K562 (cell line): ENCODE results near the gene MYO16. TPM values are rescaled to one million over a fixed set of nuclear protein-coding genes. Genes with fewer than 3 reads are reported as not detected.

Experiments used
- ATAC-seq: fragments of 200-7000 bp; cut with Tn5 transposase; 3 replicates; pipeline ENCODE4 v1.9.1; 2020; ENCODE audit warnings: moderate library complexity
- BruUV-seq: library from RNA; stranded (reverse); fragments of 400-500 nt; replicated peaks from 2 replicates; lab custom pipeline; 2021; lab: Mats Ljungman, UMichigan
- CTCF ChIA-PET: fragments of 300-600 bp; formaldehyde crosslinking; extraction: SDS; loops from one replicate; lab custom pipeline; 2021; ENCODE audit warnings: low intra/inter-chr PET ratio; lab: Yijun Ruan, JAX
- POLR2A ChIA-PET: fragments of 300-600, 350-650 bp; sonication (Branson Sonifier 250); formaldehyde crosslinking; extraction: SDS; loops from one replicate; lab custom pipeline; 2021; ENCODE audit warnings: antibody characterized with exemption, inconsistent platforms; lab: Yijun Ruan, JAX
- DNase-seq, 4 experiments: peaks; one replicate each; pipeline versions ENCODE4 v3.0.0 to v3.0.0-alpha.2; 2011 to 2018; ENCODE audit warnings: low spot score in 3 of 4, mixed read lengths in 3 of 4; ENCODE audit errors: extremely low read depth in 1 of 4
- FAIRE-seq: peaks from 2 replicates; lab custom pipeline; 2011; peaks lifted over from hg19 to GRCh38; lab: Jason Lieb, UNC
- H2AFZ ChIP-seq: 2 replicates; pipeline ENCODE4 v1.6.0; 2011; ENCODE audit warnings: low read depth, low read length, control low read depth, inconsistent platforms
- H3K27ac ChIP-seq: fragments of 200-600 bp; 3 replicates; pipeline ENCODE4 v1.8.0; 2011; ENCODE audit warnings: low read depth, mild to moderate bottlenecking, control low read depth, inconsistent platforms, low read length, moderate library complexity, mixed read lengths; ENCODE audit errors: extremely low read depth
- H3K27me3 ChIP-seq, 2 experiments: fragments of 300-600 bp in 1 of 2; 2 replicates in 1 of 2; 3 replicates in 1 of 2; pipeline versions ENCODE4 v1.6.0 to v1.8.0; 2011; ENCODE audit warnings: inconsistent platforms in 2 of 2, low read length in 2 of 2, mild to moderate bottlenecking in 1 of 2, mixed read lengths in 1 of 2, moderate library complexity in 1 of 2; ENCODE audit not compliant: control insufficient read depth in 2 of 2, insufficient read depth in 2 of 2
- H3K36me3 ChIP-seq: fragments of 300-600 bp; 3 replicates; pipeline ENCODE4 v1.8.0; 2011; ENCODE audit warnings: mild to moderate bottlenecking, low read length, inconsistent platforms; ENCODE audit not compliant: control insufficient read depth, insufficient read depth
- H3K4me1 ChIP-seq, 2 experiments: fragments of 200-600 bp in 1 of 2; replicated peaks in 1 of 2; 2 replicates in 1 of 2; 3 replicates in 1 of 2; pipeline versions ENCODE4 v1.5.1 to v1.8.0; 2011; ENCODE audit warnings: inconsistent platforms in 2 of 2, low read length in 2 of 2, mild to moderate bottlenecking in 1 of 2, mixed read lengths in 1 of 2, moderate library complexity in 1 of 2; ENCODE audit not compliant: control insufficient read depth in 2 of 2, insufficient read depth in 2 of 2
- H3K4me2 ChIP-seq: 2 replicates; pipeline ENCODE4 v1.6.1; 2011; ENCODE audit warnings: low read length, control low read depth, inconsistent platforms, mixed read lengths; ENCODE audit not compliant: insufficient read depth
- H3K4me3 ChIP-seq: fragments of 200-600 bp; sonication (generic), shearing (Covaris generic); 2 replicates; pipeline ENCODE4 v1.5.1; 2016; ENCODE audit warnings: control low read depth, inconsistent platforms
- H3K79me2 ChIP-seq: fragments of 200-600 bp; 3 replicates; pipeline ENCODE4 v1.8.0; 2011; ENCODE audit warnings: low read length, inconsistent platforms; ENCODE audit not compliant: control insufficient read depth, insufficient read depth
- H3K9ac ChIP-seq, 2 experiments: 2 replicates each; pipeline versions ENCODE4 v1.6.0 to v1.6.1; 2011; ENCODE audit warnings: low read depth in 2 of 2, low read length in 2 of 2, control low read depth in 1 of 2, inconsistent platforms in 1 of 2, mild to moderate bottlenecking in 1 of 2, mixed read lengths in 1 of 2; ENCODE audit not compliant: insufficient read depth in 1 of 2
- H3K9me1 ChIP-seq: one replicate; pipeline ENCODE4 v1.6.0; 2011; ENCODE audit warnings: inconsistent platforms, mild to moderate bottlenecking, low read length, moderate library complexity; ENCODE audit not compliant: control insufficient read depth, insufficient read depth
- H3K9me3 ChIP-seq: replicated peaks from 2 replicates; pipeline ENCODE4 v1.5.1; 2011; ENCODE audit warnings: low read depth, low read length, inconsistent platforms; ENCODE audit not compliant: control insufficient read depth, insufficient read depth
- H4K20me1 ChIP-seq: replicated peaks from 2 replicates; pipeline ENCODE4 v1.6.1; 2011; ENCODE audit warnings: low read length, inconsistent platforms, mixed read lengths; ENCODE audit not compliant: control insufficient read depth, insufficient read depth
- CGGBP1 ChIP-seq: fragments of 250-450 bp; sonication (Bioruptor Pico); IDR thresholded peaks from 2 replicates; pipeline ENCODE4 v1.9.0; 2021; ENCODE audit warnings: mild to moderate bottlenecking
- FIP1L1 ChIP-seq: fragments of 200-400 bp; formaldehyde crosslinking; IDR thresholded peaks from 2 replicates; pipeline ENCODE4 v1.6.1; 2018; ENCODE audit warnings: mild to moderate bottlenecking, low read depth, low read length; ENCODE audit not compliant: poor library complexity, severe bottlenecking
- HDAC6 ChIP-seq: IDR thresholded peaks from 2 replicates; pipeline ENCODE4 v1.6.1; 2012; ENCODE audit warnings: low read depth, mild to moderate bottlenecking, control low read depth, inconsistent platforms, low read length, moderate library complexity
- KLF1 ChIP-seq: fragments of 450-650 bp; IDR thresholded peaks from 2 replicates; pipeline ENCODE4 v1.6.1; 2016; ENCODE audit warnings: missing genetic modification characterization, missing compliant biosample characterization
- MAZ ChIP-seq, 2 experiments: fragments of 450-650 bp in 1 of 2; sonication (generic) in 1 of 2; formaldehyde crosslinking; IDR thresholded peaks in 1 of 2; conservative IDR thresholded peaks in 1 of 2; 2 replicates each; pipeline versions ENCODE4 v1.4.0 to v1.5.0; 2020; ENCODE audit warnings: mild to moderate bottlenecking in 1 of 2, missing genetic modification reagents in 1 of 2
- MTA1 ChIP-seq: fragments of 450-650 bp; IDR thresholded peaks from 2 replicates; pipeline ENCODE4 v1.6.1; 2017; ENCODE audit warnings: borderline replicate concordance
- NONO ChIP-seq, 2 experiments: fragments of 200-400 bp in 1 of 2; fragments of 450-650 bp in 1 of 2; formaldehyde crosslinking in 1 of 2; IDR thresholded peaks; 2 replicates each; pipeline ENCODE4 v1.6.1; 2017; ENCODE audit warnings: low read depth in 2 of 2, mild to moderate bottlenecking in 2 of 2, moderate library complexity in 2 of 2, low read length in 1 of 2
- RAD21 ChIP-seq, 2 experiments: fragments of 250-450 bp in 1 of 2; fragments of 450-650 bp in 1 of 2; sonication (Bioruptor Pico) in 1 of 2; formaldehyde crosslinking in 1 of 2; IDR thresholded peaks in 1 of 2; conservative IDR thresholded peaks in 1 of 2; 2 replicates each; pipeline versions ENCODE4 v1.4.0 to v1.8.0; 2020 to 2022; ENCODE audit warnings: mild to moderate bottlenecking in 2 of 2, moderate library complexity in 1 of 2
- SREBF2 ChIP-seq: sonication (generic); formaldehyde crosslinking; IDR thresholded peaks from 2 replicates; pipeline ENCODE4 v1.4.0; 2020; ENCODE audit warnings: mild to moderate bottlenecking, missing genetic modification reagents
- TBL1XR1 ChIP-seq, 2 experiments: IDR thresholded peaks; 2 replicates each; pipeline ENCODE4 v1.6.1; 2012; ENCODE audit warnings: improper control_type of control experiment in 2 of 2, low read length in 2 of 2, mild to moderate bottlenecking in 1 of 2
- ZBTB33 ChIP-seq: sonication (generic); formaldehyde crosslinking; IDR thresholded peaks from 2 replicates; pipeline ENCODE4 v1.8.1; 2023; ENCODE audit warnings: mild to moderate bottlenecking, missing genetic modification reagents
- ZMIZ1 ChIP-seq, 2 experiments: fragments of 150-350 bp in 1 of 2; IDR thresholded peaks; 2 replicates each; pipeline ENCODE4 v1.6.1; 2012 to 2016; ENCODE audit warnings: low read depth in 2 of 2, low read length in 2 of 2, mild to moderate bottlenecking in 1 of 2, moderate library complexity in 1 of 2
- ZNF12 ChIP-seq: sonication (generic); formaldehyde crosslinking; IDR thresholded peaks from 2 replicates; pipeline ENCODE4 v1.4.0; 2020; ENCODE audit warnings: mild to moderate bottlenecking, missing genetic modification reagents
- ZNF134 ChIP-seq: fragments of 250-450 bp; sonication (Bioruptor Pico); conservative IDR thresholded peaks from 2 replicates; pipeline ENCODE4 v1.4.0; 2020
- ZNF212 ChIP-seq: fragments of 450-650 bp; formaldehyde crosslinking; IDR thresholded peaks from 2 replicates; pipeline ENCODE4 v1.4.0; 2020; ENCODE audit warnings: mild to moderate bottlenecking
- ZNF668 ChIP-seq: fragments of 250-450 bp; sonication (Bioruptor Pico); IDR thresholded peaks from 2 replicates; pipeline ENCODE4 v1.8.0; 2022; ENCODE audit warnings: mild to moderate bottlenecking, inconsistent platforms
- WGBS: fragments of 100-300 bp; shearing (Covaris generic); methylation state at CpG from one replicate; pipeline ENCODE4 v1.1.6; 2016; ENCODE audit warnings: low coverage, mixed read lengths; ENCODE audit not compliant: insufficient coverage; ENCODE audit errors: missing lambda C conversion rate; 5-methylcytosine and 5-hydroxymethylcytosine counted together
- in situ Hi-C: fragments of 300-500 bp; cut with MboI; formaldehyde crosslinking; loops from 4 replicates; pipeline ENCODE4 v1.15.0; 2018; ENCODE audit warnings: inconsistent platforms, mixed read lengths
- intact Hi-C: fragments of 100-400 bp; cut with micrococcal nuclease; formaldehyde crosslinking; loops from 2 replicates; pipeline ENCODE4 v1.14.2; 2022
- polyA plus RNA-seq, 8 experiments: library from polyadenylated mRNA; depleted of rRNA in 4 of 8; stranded (reverse) in 5 of 8; unstranded in 3 of 8; fragments of >200 nt; fragmentation: Nextera tagmentation in 2 of 8; fragmentation: Illumina TruSeq in 1 of 8; extraction: Ambion mirVana in 2 of 8; extraction: Trizol in 1 of 8; gene quantifications; 2 replicates each; pipeline versions ENCODE4 v1.2.1 to v1.2.3, GENCODE V29; 2011 to 2014; ENCODE audit warnings: inconsistent platforms in 1 of 8, missing spikeins in 1 of 8
- total RNA-seq, 7 experiments: library from RNA; depleted of rRNA in 6 of 7; stranded (reverse); fragments of >200 nt in 6 of 7; fragmentation: Illumina TruSeq in 2 of 7; extraction: Trizol in 2 of 7; gene quantifications; 2 replicates each; pipeline versions ENCODE4 v1.2.1 to v1.2.3, GENCODE V29; 2011 to 2021; ENCODE audit warnings: low replicate concordance in 1 of 7

Gene MYO16
- total and polyA plus RNA-seq, 9 of the 15 experiments (the other 6 are each of a cell fraction or from before 2014, with no cell fraction given), result 4.3 to 45.7 (median 12.1) TPM

- TF ChIP-seq ZNF12 (no peak), ZNF212 (CRISPR knock-in tag) (no peak)
- TF ChIP-seq, all 486 proteins: peak for 0
Measured at GRCh38 chr13:109105899-109106298, 476.5 kb downstream of the MYO16 start (continued).

- H3K9me3 ChIP-seq, result no peaks in the 10 kb centered on the region
- FAIRE-seq, result no peak
- 27% methylated on average over 1 of the region's 1 CpG for WGBS
- no peak overlapping the region for H3K9ac ChIP-seq
- no peaks in the 10 kb centered on the region for H3K4me1 ChIP-seq
- H3K4me3 ChIP-seq, result no peak overlapping the region
- no peaks in the 10 kb centered on the region for H3K9me1 ChIP-seq
- no peak overlapping the region for H3K27ac ChIP-seq
- no peak overlapping the region for H2AFZ ChIP-seq
- no peak for ATAC-seq
- no peaks in the 10 kb centered on the region for H3K27me3 ChIP-seq
- H3K36me3 ChIP-seq, result no peaks in the 10 kb centered on the region
- no TSS peak for BruUV-seq
- intact Hi-C loops (no loop called here), in situ Hi-C loops (no loop called here)
- H3K79me2 ChIP-seq, result no peaks in the 10 kb centered on the region
- no peaks in the 10 kb centered on the region for H4K20me1 ChIP-seq
- ChIA-PET POLR2A (no interaction called here), CTCF (no interaction called here)
- DNase-seq, result no peak
- H3K4me2 ChIP-seq, result no peak overlapping the region
- TF ChIP-seq ZMIZ1 (IDR thresholded peaks at IDR 0.05; ENCODE audit: low read depth in 2 of 2, low read length in 2 of 2) (no peak), ZNF134 (no peak), FIP1L1 (no peak), TBL1XR1 (IDR thresholded peaks at IDR 0.05; ENCODE audit: low read length in 2 of 2) (no peak), CGGBP1 (CRISPR knock-in tag) (no peak), MTA1 (no peak), ZNF668 (CRISPR knock-in tag) (no peak), MAZ (CRISPR knock-in tag; conservative IDR thresholded peaks at IDR 0.05 in 1 of 2, IDR thresholded peaks at IDR 0.05 in 1 of 2) (no peak), RAD21 (CRISPR knock-in tag; conservative IDR thresholded peaks at IDR 0.05 in 1 of 2, IDR thresholded peaks at IDR 0.05 in 1 of 2) (no peak), NONO (IDR thresholded peaks at IDR 0.05; ENCODE audit: low read depth in 2 of 2, low read length in 1 of 2) (no peak), ZBTB33 (CRISPR knock-in tag) (no peak), HDAC6 (no peak), KLF1 (tag) (no peak), SREBF2 (CRISPR knock-in tag) (no peak)
Measured at GRCh38 chr13:109110159-109110558, 480.7 kb downstream of the MYO16 start.
